HG03378 (cell line): ENCODE results near the gene NKD2.
"Not testable (repeated sequence)": the region's sequence is repeated elsewhere in the genome, so short reads cannot be mapped to it uniquely, and the experiment has no call there.

Experiments
- ATAC-seq: cut with Tn5 transposase; IDR thresholded peaks from one replicate; pipeline ENCODE4 v1.9.1; 2021; ENCODE audit warnings: mild to moderate bottlenecking, moderate library complexity; ENCODE audit not compliant: unreplicated experiment

NKD2 gene

DNA sequence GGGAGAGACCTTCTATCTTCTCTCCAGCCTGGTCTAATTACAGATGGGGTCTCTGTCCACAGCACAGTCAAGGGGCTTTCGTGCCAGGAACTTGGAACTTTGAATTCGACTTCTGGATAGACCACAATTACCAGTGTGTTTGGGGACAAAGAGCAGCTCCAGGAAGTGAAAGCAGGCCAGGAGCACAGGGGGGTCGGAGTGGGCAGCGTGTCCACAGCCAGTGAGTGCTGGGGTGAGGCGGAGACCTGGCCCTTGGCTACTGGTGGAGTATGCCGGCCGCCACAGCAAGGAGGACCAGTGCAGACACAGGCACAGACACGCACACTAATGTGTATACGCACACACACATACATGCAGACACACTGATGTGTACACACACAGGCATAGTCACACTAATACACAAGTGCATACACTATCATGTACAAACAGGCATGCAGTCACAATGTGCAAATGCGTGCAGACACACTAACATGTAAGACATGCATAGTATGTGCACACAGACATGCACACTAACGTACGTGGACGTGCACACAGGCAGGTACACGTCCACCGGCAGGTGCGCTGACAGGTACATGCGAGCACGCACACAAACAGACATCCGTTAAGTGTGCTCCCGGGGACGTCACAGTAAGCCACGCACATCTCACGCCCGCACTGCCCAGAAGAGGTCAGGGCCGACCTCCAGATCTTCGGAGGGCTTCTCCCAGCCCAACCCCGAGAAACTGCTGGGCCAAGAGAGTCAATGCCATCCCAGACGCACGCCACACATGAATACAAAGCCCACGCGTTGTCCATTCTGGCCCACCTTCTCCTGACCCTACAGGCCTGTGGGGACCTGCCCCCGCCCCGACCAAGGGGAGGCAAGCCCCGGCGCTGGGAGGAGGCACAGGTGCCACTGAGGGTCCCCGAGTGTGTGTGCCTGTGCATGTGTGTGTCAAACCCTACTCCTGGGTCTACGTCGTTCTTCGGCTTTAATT, 46.5 kb downstream of the NKD2 start:
- ATAC-seq: no peak

DNA sequence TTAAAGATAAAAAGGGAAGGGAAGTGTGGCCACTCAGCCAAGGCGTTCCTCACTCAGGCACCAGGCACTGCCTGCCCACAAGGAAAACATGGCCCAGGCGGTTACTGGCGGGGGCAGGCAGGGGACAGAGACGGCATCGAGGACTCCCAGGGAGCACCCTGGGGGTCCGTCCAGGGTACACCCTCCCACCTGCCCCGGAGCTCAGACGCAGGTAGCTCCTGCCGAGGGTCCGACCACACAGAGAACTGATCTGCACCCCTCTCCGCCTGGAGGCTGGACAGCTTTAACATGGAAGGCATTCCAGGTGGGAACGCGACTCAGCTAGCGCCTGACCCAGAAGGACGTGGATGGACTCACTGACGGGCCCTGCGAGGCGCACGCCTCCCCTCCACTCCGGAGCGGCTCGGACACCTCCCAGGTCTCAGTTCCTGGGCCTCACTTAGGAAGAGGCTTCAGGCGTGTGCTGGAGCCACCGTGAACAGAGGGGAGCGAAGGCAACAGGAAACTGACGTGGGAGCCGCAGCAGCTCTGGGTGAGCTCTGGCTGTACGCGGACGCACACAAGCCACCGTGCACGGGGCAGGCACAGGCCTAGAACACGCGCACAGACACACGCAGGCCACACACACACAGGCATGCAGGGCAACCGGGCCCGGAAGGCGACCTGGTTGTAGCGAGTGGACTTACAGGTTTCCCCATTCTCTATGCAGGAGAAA, 47.5 kb downstream of the NKD2 start:
- ATAC-seq: no peak

DNA sequence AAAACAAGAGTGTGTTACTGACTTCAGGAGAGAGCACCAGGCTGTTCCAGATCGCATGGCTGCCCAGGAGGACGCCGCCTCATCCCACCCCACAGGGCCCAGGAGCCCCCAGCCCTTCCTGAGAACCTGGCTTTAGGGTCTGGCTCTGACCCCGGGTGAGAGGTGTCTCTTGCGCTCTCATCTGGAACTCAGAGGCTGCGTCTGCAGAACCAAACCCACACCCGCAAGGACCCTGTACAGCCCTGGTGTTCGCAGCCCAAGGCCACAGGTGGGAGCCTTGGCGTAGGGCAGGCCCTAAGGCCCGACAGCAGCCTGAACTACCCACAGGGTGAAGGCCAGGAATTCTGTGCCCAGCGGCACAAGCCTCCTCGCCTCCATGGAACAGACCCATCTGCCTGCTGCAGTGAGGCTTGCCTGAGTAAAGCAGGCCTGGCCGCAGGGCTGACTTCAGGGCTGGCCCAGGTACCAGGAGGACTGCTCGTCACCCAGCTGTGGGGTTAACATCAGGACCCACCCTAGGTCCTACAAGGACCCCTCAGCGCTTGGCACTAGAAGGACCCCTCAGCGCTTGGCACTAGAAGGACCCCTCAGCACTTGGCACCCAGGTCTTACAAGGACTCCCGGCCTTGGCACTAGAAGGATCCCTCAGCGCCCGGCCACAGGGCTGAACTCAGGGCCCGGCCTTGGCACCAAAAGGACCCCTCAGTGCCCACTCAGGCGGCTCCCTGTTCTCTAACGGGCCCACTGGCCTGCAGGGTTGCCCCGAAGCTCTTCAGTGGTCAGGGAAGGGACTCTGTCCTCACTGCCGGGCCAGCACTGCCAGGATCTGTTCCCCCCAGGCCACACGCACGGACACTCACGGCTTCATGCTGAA, 48.2 kb downstream of the NKD2 start:
- ATAC-seq: no peak

DNA sequence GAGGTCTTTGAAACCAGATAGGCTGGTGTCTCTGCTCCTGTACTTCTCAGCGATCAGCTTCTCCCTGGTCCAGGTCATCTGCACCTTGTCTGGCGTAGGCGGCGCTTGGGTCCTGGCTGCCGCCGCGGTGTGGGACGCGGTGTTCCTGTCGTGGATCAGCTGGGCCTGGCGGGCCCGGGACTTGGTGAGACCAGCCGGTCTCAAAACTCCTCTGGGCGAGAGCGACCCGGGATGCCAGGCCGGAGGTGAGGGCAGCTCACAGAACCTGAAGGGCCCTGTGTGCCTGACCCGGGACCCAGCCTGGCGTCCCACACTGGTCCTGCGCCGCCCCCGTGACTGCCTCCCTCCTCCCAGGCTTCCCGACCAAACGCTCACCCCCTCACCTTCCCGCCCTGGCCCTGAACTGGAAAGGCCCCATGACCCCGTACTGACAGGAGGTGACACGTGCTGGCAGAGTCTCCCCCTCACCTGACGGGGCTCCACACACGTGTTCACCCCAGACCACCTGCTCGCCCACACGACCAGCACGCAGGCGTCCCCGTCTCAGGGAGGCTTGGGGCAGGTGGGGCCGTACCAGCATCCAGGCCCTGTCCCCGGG, 49.0 kb downstream of the NKD2 start:
- no peak for ATAC-seq

DNA sequence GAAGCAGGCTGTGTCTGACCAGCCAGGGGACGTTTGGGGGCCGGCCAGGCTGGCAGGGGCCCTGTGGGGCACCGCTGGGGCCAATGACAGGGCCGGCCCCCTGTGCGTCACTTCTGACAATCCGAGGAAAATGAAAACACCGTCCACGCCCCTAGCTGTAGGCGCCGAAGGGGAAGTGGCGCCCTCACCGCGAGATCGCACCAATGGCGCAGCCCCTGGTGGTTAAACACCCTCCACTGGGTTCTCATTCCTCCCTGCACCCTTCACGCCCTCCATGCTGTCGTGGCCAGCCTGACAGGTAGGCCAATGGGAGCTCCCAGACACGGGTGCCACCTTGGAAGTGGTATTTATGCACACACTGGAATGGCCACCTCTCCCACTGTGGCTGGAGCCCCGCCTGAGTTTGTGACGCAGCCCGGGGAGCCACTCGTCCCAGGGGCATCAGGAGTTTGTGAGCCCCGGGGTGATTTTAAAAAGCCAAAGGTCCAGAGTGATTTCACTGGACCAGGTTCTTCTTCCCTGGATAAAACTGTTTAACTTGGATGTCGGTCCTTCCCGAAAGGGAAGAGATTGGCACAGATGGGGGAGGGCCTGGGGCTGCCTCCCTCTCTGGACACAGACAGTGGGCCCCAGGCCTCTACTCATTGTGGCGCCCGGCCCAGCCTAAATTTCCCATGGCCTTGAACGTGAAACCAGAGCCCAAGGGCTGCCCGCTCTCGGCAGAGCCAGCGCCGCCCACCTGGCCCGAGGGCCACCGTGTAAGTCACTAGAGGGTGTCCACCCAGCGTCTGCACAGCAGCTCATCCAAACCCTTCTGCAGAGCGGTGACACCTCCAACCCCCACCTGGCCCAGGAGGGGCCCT, 49.7 kb downstream of the NKD2 start:
- no peak for ATAC-seq

DNA sequence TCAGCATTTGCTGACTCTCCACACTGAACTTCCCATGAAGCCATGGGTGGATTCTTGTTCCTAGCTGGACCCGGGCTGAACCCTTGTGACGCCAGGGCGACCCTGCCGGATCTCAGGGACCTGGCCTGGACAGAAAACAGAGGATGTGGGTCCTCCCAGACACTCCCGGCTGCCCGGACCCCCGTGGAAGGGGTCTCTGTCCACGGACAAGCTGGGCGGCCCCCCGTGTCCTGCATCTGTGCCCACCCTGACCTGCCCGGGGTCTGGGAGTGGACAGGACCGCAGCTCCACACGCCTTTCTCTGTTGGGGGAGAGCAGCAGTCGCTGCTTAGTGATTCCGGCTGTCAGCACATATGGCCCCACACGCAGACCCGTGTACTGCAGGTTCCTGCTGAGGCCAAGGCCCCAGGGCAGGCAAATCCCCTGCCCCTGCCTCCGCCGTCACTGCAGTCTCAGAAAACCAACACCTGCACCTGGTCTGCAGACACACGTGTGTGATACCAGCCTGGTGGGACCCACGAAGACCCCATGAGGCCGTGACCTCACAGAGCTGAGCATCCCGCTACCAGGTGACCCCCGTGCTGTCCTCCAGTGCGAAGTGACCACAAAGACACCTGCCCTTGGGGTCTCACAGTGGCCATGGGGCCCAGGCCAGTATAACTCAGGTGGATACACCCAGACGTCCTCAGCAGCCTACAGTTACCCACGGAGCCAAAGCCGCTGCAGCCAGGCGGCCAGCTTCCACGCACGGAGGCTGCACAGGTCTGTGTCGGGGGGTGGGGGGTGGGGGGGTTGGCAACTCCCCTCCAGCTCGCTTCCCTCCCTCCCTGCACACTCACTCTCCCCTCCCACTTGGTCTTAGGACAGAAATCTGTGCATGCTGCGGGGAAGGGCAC, 50.6 kb downstream of the NKD2 start:
- no peak for ATAC-seq

DNA sequence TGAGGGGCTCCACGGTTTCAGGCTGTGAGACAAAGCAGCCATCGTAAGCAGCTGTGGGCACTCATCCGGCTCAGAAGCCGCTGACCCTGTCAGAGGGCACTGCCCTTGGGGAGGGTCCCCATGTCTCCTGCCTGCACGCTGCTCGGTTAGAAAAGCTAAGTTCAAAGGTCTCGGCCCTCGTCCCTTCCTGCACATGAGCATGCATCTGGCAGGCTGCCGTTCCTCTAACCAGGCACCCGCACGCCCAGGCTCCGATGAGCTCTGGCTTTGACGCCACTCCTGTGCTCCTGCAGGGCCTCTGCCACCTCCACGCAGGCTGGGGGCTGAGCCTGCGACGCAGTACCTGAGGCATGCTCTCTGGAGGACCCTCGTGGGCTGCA, 51.3 kb downstream of the NKD2 start:
- no peak for ATAC-seq

DNA sequence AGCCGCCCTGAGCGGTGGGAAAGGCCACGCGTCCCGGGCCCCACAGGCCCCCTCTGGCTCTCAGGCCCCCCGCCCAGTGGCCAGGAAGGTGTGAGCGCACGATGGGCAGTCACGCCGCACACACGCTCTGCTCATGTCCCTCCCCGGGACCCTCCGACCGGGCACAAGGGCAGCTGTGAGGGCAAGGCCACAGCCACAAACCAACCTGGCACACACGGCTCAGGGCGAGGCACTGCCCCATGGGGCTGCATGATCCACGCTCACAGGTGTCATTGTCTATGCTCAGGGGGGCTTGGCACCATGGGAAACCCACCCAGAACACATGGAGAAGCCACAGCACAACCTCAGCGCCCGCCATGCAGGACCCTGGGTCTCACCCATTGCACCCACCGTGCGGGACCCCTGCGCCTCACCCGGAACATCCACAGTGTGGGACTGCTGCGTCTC, 52.0 kb downstream of the NKD2 start:
- no peak for ATAC-seq

DNA sequence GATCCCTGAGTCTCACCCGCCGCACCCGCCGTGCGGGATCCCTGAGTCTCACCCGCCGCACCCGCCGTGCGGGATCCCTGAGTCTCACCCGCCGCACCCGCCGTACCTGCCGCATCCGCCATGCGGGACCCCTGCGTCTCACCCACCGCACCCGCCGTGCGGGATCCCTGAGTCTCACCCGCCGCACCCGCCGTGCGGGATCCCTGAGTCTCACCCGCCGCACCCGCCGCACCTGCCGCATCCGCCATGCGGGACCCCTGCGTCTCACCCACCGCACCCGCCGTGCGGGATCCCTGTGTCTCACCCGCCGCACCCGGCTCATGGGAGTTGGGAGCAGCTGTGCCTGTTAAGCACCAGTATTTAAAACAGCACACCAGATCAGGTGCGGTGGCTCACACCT, 52.7 kb downstream of the NKD2 start:
- ATAC-seq: not testable (repeated sequence)

DNA sequence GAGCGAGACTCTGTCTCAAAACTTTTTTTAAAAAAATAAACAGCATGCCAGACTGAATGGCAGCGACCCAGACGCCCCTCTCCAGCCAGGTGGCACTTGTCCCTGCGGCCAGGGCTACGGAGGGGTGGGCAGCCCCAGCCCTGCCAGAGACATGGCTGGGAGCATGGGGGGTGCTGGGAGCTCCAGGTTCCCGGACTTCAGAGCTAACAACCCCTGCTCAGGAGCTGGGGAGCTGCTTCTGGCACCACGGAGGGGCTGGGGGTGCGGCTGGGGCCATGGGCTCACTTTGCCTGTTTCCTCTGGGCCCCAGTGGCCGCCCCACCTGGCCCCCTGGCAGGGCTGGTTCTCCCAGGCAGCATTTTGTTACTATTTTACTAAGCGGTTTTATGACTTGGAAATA, 53.3 kb downstream of the NKD2 start:
- ATAC-seq: no peak

DNA sequence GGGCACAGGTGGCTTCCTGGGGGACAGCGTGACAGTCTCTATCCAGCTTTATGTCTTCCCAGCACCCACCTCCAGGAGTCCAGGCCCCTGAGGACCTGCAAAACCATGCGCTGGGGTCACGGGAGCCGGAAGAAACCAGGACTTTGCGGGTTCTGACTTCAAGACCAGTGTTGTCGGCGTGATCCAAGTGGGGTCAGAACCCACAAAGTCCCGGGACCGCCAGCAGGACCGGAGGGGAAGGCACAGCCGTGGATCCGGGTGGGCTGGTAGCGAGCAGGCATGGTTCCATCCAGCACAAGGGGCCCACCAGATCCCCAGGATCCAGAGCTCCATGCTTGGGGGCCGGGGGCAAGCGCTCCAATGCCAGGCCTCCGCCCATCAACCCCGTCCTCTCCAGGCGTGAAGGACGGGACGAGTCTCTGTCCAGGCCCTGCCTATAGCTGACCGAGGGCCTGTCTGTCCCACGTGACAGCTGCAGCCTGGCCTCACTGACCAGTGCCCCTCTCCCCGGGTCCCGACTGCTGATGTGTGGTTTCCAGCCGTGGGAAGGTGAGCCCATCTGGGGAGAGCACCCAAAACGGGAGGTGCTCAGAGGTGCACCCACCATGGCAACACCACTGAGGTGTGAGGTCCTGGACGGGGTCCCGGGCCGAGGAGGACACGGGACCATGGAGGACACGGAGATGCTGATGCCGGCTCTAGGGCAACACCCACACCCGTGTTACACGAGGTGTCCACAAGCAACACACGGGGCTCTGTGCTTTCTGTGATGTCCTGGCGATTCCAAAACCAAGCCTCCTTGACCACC, 54.4 kb downstream of the NKD2 start:
- ATAC-seq: no peak

DNA sequence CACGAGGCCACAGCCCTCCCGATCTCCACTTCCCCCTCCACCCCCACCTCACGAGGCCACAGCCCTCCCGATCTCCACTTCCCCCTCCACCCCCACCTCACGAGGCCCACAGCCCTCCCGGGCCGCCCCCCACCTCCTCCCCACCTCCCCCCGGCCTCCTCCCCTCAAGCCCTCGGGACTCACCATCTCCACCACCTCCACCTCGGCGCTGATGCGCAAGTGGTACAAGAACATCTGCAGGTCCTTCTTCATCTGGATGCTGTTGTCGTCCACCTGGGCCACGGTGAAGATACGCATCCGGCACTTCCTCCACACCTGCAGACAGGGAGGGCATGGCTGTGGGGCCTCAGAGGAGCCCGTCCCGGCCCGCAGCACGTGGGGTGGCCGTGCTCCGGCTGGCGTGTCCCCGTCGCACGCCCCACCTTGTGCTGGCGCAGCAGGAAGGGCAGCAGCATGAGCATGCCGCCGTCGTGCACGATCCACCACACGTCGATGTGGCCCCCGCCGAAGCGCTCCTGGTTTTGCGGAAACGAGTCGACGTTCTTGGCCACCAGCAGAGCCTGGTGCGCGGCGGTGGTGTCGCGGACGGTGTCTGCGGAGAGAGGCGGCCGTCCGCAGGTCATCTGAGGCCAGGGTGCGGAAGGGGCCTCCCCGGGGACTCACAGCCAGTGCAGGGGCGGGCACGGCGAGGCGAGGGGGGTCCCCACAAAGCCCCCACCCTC, 55.2 kb downstream of the NKD2 start:
- ATAC-seq: no peak

DNA sequence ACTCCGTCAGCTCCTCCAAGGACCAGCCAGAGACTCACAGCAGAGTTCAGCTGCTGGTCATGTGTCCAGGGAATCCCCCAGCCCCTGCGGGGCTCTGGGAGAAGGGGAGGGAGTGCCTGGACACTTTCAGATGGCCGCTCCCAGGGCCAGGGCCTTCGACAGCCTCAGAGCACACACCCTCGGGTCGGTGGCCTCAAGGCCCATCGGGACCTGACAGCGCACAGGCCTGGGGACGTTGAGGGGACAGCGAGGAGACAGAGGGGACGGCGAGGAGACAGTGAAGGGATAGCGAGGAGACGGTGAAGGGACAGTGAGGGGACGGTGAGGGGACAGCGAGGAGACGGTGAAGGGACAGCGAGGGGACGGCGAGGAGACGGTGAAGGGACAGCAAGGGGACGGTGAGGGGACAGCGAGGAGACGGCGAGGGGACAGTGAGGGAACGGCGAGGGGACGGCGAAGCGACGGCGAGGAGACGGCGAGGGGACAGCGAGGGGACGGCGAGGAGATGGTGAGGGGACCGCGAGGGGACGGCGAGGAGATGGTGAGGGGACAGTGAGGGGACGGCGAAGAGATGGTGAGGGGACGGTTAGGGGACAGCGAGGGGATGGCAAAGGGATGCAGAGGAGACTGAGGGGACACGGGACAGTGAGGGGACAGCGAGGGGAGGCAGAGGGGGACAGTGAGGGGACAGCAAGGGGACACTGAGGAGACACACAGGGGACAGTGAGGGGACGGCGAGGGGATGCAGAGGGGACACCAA, 56.0 kb downstream of the NKD2 start:
- ATAC-seq: no peak

DNA sequence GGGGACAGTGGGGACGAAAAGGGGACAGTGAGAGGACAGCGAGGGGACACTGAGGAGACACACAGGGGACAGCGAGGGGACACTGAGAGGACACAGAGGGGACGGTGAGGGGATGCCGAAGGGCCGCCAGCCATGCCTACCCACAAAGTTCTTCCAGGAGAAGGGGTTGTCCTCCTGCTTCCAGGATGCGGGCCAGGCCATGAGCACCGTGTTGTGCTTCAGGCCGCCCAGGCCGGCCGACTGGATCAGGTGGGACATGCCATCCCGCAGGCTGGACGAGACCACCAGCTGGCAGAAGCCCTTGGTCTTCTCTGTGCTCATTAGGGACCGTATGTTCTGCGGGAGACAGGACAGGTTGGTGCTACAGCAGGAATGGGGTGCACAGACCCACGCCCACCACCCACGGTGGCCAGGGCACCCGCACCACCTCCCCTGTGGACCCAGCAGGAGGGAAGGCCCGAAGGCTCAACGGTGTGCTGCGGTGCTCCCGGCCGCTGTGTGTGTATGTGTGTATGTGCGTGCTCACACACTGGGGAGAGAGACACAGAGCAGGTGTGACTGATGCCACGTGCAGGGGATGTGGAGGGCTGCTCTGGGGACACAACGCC, 56.6 kb downstream of the NKD2 start:
- ATAC-seq: no peak

DNA sequence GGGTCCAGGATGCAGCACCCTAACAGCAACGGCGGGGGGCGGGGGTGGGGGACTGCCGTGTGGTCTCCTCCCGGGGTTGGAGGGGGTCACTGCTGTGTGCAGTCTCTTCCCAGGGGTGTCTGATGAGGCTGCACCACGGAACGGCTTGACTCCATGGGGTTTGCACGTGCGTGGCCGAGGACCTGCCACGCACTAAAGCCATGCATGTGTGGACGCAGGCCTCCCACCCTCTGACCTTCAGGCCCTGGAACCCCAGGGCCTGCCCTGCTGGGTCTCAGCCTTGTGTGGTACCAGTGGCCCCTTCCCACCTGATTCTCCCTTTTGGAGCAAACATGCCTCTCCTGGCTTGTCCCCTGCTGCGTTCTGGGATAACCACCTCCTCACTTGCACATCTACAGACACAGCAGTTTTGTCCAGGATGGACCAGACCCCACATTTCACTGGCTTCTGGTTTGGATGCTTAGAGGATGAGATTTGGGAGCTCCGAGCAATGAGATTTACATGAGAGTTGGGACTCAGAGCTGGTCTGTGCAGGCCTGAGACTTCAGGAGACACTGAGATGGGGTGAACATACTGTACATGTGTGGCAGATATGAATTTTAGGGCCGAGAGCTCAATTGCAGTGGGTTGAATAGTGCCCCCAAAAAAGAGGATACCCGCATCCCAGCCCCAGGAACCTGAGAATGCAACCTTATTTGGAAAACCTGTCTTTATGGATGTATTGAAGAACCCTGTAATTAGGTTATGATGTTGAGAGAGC, 57.5 kb downstream of the NKD2 start:
- no peak for ATAC-seq
